ENCODE measurements around the gene SMIM35. TPM values are rescaled to one million over a fixed set of nuclear protein-coding genes. Genes with fewer than 3 reads are reported as not detected.

Gene SMIM35
- total RNA-seq, 1 experiment from 2014 or later = not detected

DNA sequence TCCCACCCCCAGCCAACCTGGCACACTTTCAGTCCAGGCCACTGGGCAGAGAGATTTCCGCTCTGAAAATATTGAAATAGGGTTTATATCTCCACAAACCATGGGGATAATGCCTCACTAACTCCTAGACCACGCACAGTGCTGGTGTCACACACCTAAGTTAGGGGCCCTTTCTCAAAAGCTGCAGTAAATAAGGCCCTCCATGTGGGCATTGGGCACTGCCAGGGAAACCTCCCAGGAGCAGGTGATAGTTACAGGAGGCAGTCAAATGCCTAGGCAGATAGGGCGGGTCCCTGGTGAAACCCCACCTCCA lies 103.6 kb downstream of the SMIM35 start:
- Histone ChIP-seq H3K4ac (ENCODE audit: low read depth, low read length) (no peak overlapping the region), H3K4me1 (ENCODE audit: insufficient read depth, low read length) (no peaks in the 10 kb centered on the region; the same call in 1 of the 2 replicates), H3K27me3 (ENCODE audit: insufficient read depth, low read length) (peaks cover 14% of the 10 kb centered on the region; the same call in 1 of the 2 replicates), H4K20me1 (ENCODE audit: control insufficient read depth, insufficient read depth, insufficient read length) (no peaks in the 10 kb centered on the region), H3K23ac (ENCODE audit: insufficient read length, low read depth, low read length) (no peak overlapping the region), H2BK12ac (ENCODE audit: insufficient read length, low read depth, low read length) (no peak overlapping the region), H3K14ac (ENCODE audit: insufficient read depth, low read length) (no peak overlapping the region), H2BK15ac (ENCODE audit: low read depth, low read length) (no peak overlapping the region), H3K27ac (ENCODE audit: insufficient read length, low read depth, low read length) (no peak overlapping the region), H2AFZ (ENCODE audit: low read length) (no peak overlapping the region), H4K91ac (ENCODE audit: insufficient read length, low read depth, low read length) (no peak overlapping the region), H3T11ph (ENCODE audit: low read length) (no peak overlapping the region), H3K23me2 (ENCODE audit: insufficient read length, low read depth, low read length, poor library complexity, severe bottlenecking) (peaks cover 3% of the 10 kb centered on the region), H3K79me1 (ENCODE audit: insufficient read depth, low read depth, low read length, poor library complexity, severe bottlenecking) (no peaks in the 10 kb centered on the region), H2BK20ac (ENCODE audit: low read depth, low read length, poor library complexity, severe bottlenecking) (no peak overlapping the region), H3K56ac (ENCODE audit: insufficient read length, low read depth, low read length) (no peak overlapping the region), H3K9ac (ENCODE audit: extremely low read depth, insufficient read length, low read length) (no peak overlapping the region), H3K79me2 (ENCODE audit: insufficient read depth, low read length) (no peaks in the 10 kb centered on the region), H3K18ac (ENCODE audit: insufficient read length, low read depth, low read length) (no peak overlapping the region), H2BK120ac (ENCODE audit: low read depth, low read length, poor library complexity, severe bottlenecking) (no peak overlapping the region), H3K4me2 (ENCODE audit: insufficient read depth, insufficient read length, low read length) (no peak overlapping the region), H4K5ac (ENCODE audit: insufficient read length, low read depth, low read length) (no peak overlapping the region), H2AK5ac (ENCODE audit: insufficient read length, low read length) (no peak overlapping the region), H3K9me3 (ENCODE audit: control insufficient read depth, low read depth, low read length) (peaks cover 4% of the 10 kb centered on the region), H2BK5ac (ENCODE audit: insufficient read length, low read length) (no peak overlapping the region), H4K8ac (replicated peaks; ENCODE audit: insufficient read length, low read depth, low read length) (no peak overlapping the region)
- no CpG with 5 or more reads among the region's 3 CpGs for WGBS (ENCODE audit: extremely low coverage, insufficient read length, low lambda C conversion rate)
- no peak overlapping the region for H3K4me3 Mint-ChIP-seq
- peak; percentile 18 for DNase-seq
- peaks cover 58% of the 10 kb centered on the region for H3K27me3 Mint-ChIP-seq (ENCODE audit: low read depth)
- H3K9me3 Mint-ChIP-seq = peaks cover 0 to 4% of the 10 kb centered on the region in 2 experiments; a peak in 1 of 5 replicates
- no peak overlapping the region for H3K27ac Mint-ChIP-seq
- H3K36me3 Mint-ChIP-seq (ENCODE audit: insufficient read depth in 1 of 3, low read depth in 3 of 3) = no peaks in the 10 kb centered on the region; a peak in 2 of 7 replicates
- no peak for TF ChIP-seq CTCF (conservative IDR thresholded peaks at IDR 0.05)
- peaks cover 11 to 19% of the 10 kb centered on the region in 2 experiments for H3K4me1 Mint-ChIP-seq

Measured in H9 (cell line).